NOMO-1 treated with dmso at 0.1 percent for 144 hours (cell line): Measurements from ENCODE around the gene STARD9.
"Not testable (repeated sequence)": the region's sequence is repeated elsewhere in the genome, so short reads cannot be mapped to it uniquely, and the experiment has no call there.

Experiments used
- DNase-seq: peaks from one replicate; lab custom pipeline; 2025; ENCODE audit not compliant: unreplicated experiment; lab: John Stamatoyannopoulos, UW

The STARD9 gene

DNA sequence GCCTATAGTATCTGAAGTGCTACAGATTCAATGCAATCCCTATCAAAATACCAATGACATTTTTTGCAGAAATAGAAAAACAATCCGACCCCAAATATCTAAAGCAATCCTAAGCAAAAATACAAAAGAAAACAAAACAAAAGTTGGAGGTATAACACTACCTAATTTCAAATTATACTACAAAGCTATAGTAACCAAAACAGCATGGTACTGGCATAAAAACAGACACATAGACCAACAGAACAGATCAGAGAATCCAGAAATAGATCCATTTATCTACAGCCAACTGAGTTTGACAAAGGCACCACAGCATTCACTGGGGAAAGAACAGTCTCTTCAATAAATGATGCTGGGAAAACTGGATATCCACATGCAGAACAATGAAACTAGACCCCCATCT is 185.4 kb downstream of the STARD9 start:
- no peak for DNase-seq

DNA sequence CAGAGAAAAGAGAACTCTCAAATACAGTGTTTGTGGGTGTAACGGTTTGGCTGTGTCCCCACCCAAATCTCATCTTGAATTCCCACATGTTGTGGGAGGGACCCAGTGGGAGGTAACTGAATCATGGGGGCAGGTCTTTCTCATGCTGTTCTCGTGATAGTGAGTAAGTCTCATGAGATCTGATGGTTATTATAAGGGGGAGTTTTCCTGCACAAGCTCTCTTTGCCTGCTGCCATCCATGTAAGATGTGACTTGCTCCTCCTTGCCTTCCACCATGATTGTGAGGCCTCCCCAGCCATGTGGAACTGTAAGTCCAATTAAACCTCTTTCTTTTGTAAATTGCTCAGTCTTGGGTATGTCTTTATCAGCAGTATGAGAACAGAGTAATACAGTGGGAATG is 186.4 kb downstream of the STARD9 start:
- not testable (repeated sequence) for DNase-seq

- DNase-seq: not testable (repeated sequence)
These were observed 188.8 kb downstream of the STARD9 start for GRCh38 chr15:42764154-42764731.

DNA sequence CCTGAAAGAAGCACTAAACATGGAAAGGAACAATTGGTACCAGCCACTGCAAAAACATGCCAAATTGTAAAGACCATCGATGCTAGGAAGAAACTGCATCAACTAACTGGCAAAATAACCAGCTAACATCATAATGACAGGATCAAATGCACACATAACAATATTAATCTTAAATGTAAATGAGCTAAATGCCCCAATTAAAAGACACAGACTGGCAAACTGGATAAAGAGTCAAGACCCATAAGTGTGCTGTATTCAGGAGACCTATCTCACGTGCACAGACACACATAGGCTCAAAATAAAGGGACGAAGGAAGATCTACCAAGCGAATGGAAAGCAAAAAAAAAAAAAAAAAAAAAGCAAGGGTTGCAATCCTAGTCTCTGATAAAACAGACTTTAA is 190.7 kb downstream of the STARD9 start:
- DNase-seq: not testable (repeated sequence)
